Activated T-helper 2 cell treated with anti-CD3 and anti-CD28 coated beads, Interferon-gamma antibody, Interleukin-2, Interleukin-4, amounts not matched to agents 10 μg/mL and 5 μg/mL and 100 μg/mL, durations not matched to agents 14 hours and 24 hours and 36 hours (primary cell): ENCODE measurements around the gene SRGAP2C. TPM values are rescaled to one million over a fixed set of nuclear protein-coding genes. Genes with fewer than 3 reads are reported as not detected.
"Not testable (repeated sequence)": the region's sequence is repeated elsewhere in the genome, so short reads cannot be mapped to it uniquely, and the experiment has no call there.

ENCODE experiments used
- DNase-seq: peaks from one replicate; pipeline ENCODE4 v3.0.0; 2021; ENCODE audit warnings: low spot score
- H3K27ac Mint-ChIP-seq: one replicate; pipeline ENCODE4 v1.8.0; 2021; ENCODE audit warnings: mixed read lengths
- H3K27me3 Mint-ChIP-seq: one replicate; pipeline ENCODE4 v1.8.0; 2021; ENCODE audit warnings: low read depth, mixed read lengths
- H3K36me3 Mint-ChIP-seq: one replicate; pipeline ENCODE4 v1.8.0; 2021; ENCODE audit warnings: low read depth, mixed read lengths
- H3K4me1 Mint-ChIP-seq: one replicate; pipeline ENCODE4 v1.8.0; 2021; ENCODE audit warnings: low read depth, mixed read lengths
- H3K4me3 Mint-ChIP-seq: one replicate; pipeline ENCODE4 v1.8.0; 2021; ENCODE audit warnings: low read depth, mild to moderate bottlenecking, moderate library complexity, mixed read lengths
- H3K9me3 Mint-ChIP-seq: one replicate; pipeline ENCODE4 v1.8.0; 2021; ENCODE audit warnings: mixed read lengths
- intact Hi-C: fragments of 100-400 bp; cut with micrococcal nuclease; formaldehyde crosslinking; loops from one replicate; pipeline ENCODE4 v1.15.1; 2023
- total RNA-seq: library from RNA; stranded (reverse); gene quantifications from 2 replicates; pipeline ENCODE4 v1.2.3, GENCODE V29; 2022

SRGAP2C gene
- total RNA-seq, 1 donor from 2014 or later, result 51.6 TPM

DNA sequence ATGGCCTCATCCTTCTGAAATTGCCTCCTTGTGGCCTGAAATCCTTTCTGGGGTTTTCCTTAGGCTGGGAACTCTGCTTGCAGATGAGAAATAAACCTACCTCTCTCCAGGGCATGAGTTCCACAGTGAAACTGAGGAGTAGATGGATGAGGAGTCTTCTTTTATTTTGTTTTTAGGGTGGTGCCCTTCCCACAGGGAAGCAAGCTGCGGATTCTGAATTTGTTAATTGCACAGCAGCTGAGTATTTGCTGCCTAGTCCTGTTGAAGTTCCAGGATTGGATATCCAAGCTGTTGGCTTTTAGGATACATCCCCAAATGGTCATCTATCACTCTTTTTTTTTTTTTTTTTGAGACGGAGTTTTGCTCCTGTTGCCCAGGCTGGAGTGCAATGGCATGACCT is 73.4 kb downstream of the SRGAP2C start:
- H3K27ac Mint-ChIP-seq, H3K4me1 Mint-ChIP-seq, H3K9me3 Mint-ChIP-seq, intact Hi-C loops, H3K4me3 Mint-ChIP-seq, H3K27me3 Mint-ChIP-seq, DNase-seq, H3K36me3 Mint-ChIP-seq: not testable (repeated sequence)

GRCh38 chr1:121260205-121260604 is 75.4 kb downstream of the SRGAP2C start:
- DNase-seq, H3K36me3 Mint-ChIP-seq, H3K4me3 Mint-ChIP-seq, H3K27me3 Mint-ChIP-seq, H3K4me1 Mint-ChIP-seq, H3K27ac Mint-ChIP-seq, H3K9me3 Mint-ChIP-seq, intact Hi-C loops: not testable (repeated sequence)

- H3K27ac Mint-ChIP-seq, H3K4me1 Mint-ChIP-seq, H3K27me3 Mint-ChIP-seq, DNase-seq, H3K36me3 Mint-ChIP-seq, H3K4me3 Mint-ChIP-seq, intact Hi-C loops, H3K9me3 Mint-ChIP-seq: not testable (repeated sequence)
Measured at GRCh38 chr1:121262163-121262562, 77.4 kb downstream of the SRGAP2C start.

DNA sequence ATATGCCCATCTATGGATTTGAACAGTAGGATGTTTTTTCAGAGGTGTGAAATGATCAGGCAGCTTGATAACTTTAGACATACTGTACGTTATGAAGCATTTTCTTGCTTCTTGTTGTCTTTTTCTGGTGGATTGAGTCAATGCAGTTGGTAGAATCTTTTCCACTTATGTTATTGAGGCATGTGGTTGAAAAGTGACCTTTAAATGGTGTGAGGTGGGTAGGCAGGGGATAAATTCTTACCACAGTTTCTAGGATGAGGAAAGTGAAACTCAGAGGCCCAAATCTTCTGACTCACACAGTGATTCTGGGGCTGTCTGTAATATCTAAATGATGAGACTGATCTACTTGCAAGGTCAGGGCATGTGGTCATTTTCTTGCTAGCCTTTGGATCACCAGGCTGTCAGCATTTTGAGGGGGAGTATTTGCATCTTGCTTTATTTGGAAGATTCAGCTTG is 79.0 kb downstream of the SRGAP2C start:
- H3K4me3 Mint-ChIP-seq, H3K9me3 Mint-ChIP-seq, H3K27ac Mint-ChIP-seq, intact Hi-C loops, H3K27me3 Mint-ChIP-seq, H3K36me3 Mint-ChIP-seq, H3K4me1 Mint-ChIP-seq: not testable (repeated sequence)
- DNase-seq, result peak; percentile 15

DNA sequence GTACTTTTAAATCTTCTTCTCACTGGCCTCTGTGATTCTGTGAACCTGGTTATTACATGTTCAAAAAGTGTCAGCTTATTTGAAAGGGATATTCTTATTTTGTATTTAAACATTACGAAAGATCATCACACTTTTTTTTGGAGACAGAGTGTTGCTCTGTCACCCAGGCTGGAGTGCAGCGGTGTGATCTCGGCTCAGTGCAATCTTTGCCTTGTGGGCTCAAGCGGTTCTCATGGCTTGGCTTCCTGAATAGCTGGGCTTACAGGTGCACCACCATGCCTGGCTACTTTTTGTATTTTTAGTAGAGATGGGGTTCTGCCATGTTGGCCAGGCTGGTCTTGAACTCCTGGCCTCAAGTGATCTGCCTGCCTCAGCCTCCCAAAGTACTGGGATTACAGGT is 82.3 kb downstream of the SRGAP2C start:
- H3K36me3 Mint-ChIP-seq, H3K4me3 Mint-ChIP-seq, H3K27me3 Mint-ChIP-seq, H3K27ac Mint-ChIP-seq, intact Hi-C loops, DNase-seq, H3K9me3 Mint-ChIP-seq, H3K4me1 Mint-ChIP-seq: not testable (repeated sequence)

DNA sequence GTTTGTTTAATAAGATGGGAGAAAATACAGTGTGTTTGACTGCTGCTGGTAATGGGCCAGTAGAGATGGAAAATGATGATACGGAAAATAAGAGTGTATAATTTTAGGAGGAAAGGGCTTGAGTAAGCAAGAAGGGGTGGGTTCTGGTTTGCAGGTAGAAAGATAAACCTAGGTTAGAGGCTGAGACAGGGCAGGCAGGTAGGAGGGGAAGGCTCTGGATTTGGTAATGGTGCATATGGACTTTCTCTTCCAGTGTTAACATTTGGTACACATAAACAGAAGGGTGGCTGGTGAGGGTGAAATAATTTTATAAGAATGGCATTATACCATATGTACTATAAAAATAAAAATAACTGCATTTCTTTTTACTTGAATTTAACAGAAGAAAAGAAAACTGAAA is 84.5 kb downstream of the SRGAP2C start:
- H3K4me1 Mint-ChIP-seq, H3K4me3 Mint-ChIP-seq, H3K27ac Mint-ChIP-seq, DNase-seq, H3K36me3 Mint-ChIP-seq, intact Hi-C loops, H3K27me3 Mint-ChIP-seq, H3K9me3 Mint-ChIP-seq: not testable (repeated sequence)

- H3K36me3 Mint-ChIP-seq, DNase-seq, H3K9me3 Mint-ChIP-seq, H3K4me1 Mint-ChIP-seq, intact Hi-C loops, H3K27me3 Mint-ChIP-seq: not testable (repeated sequence)
- peak overlapping the region; percentile 86 for H3K4me3 Mint-ChIP-seq
- H3K27ac Mint-ChIP-seq, result peak overlapping the region; percentile 94
Measured at GRCh38 chr1:121269973-121270372, 85.2 kb downstream of the SRGAP2C start.

GRCh38 chr1:121271143-121271715 is 86.5 kb downstream of the SRGAP2C start:
- H3K4me3 Mint-ChIP-seq, H3K27me3 Mint-ChIP-seq, intact Hi-C loops, DNase-seq, H3K4me1 Mint-ChIP-seq, H3K9me3 Mint-ChIP-seq, H3K27ac Mint-ChIP-seq, H3K36me3 Mint-ChIP-seq: not testable (repeated sequence)

DNA sequence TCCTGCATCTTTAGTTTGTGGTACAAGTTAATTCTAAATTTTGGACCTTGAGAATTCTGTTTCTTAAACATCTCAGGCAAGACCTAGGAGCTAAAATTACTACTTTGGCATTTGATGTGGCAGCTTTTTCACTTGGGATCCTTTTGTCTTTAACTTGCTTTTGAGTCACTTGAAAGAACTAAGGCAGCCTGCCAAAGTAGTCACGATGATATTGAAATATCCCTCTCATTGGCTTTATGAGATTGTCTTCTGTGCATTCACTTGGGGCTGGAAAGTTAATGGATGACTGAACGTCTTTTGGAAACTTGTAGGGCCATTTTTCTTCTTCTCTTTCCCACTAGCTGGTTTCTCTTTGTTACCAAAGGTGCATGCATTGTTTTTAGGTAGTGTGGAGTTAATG is 90.7 kb downstream of the SRGAP2C start:
- H3K4me3 Mint-ChIP-seq, H3K4me1 Mint-ChIP-seq, DNase-seq, H3K36me3 Mint-ChIP-seq, H3K27me3 Mint-ChIP-seq, H3K9me3 Mint-ChIP-seq, intact Hi-C loops, H3K27ac Mint-ChIP-seq: not testable (repeated sequence)

DNA sequence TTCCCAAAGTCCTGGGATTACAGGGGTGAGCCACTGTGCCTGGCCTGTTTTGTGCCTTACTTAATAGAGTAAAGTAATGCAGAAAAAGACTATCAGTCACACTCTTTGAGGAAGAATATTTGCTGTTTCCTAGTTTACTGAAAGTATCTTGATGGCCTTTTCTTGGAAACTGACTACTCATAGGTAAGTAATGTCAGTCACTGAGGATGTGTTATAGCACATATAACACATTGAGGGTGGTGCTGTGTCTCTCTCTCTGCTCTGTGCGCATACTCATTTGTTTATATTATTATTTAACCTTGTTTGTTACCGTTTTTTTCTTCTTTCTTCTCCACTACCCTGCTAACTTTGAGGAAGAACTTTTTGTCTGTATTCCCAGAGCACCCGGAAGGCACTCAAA is 93.4 kb downstream of the SRGAP2C start:
- H3K27ac Mint-ChIP-seq, H3K27me3 Mint-ChIP-seq, H3K4me1 Mint-ChIP-seq, intact Hi-C loops, H3K9me3 Mint-ChIP-seq, H3K4me3 Mint-ChIP-seq, H3K36me3 Mint-ChIP-seq, DNase-seq: not testable (repeated sequence)

DNA sequence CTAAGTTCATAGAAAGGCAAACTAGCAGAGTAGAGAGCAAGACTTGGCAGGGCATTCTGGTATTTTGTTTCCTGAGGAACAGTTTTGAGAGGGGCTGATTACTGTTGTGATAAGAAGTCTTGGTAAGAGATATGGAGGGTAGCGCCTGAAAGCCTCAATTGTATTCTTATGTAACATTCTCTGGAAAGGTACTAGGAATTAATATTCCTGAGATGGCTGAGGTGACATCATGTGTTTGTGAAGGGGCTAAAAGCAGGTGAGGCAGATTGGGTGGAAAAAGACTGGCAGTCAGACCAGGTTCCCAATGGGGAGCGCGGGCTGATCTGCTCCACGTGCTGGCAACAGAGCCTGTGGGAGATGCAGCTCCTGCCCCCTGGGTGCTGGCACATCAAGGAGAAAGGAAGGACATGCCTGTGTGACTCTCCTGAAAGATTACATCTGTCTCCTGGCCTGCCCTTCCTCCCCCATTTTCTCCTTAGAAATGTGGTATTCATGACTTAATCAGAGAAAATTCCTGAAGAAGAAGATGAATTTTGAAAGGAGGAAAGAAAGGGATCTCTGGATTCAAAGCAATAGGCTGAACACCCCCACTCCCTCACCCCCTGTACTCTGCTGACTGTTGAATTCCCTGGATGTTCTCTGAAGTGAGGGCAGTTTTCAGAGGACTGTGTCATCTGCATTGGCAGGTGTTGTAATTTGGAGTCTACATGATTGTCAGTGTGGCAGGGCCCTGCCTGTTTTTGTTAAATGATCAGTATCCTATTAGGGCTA is 94.2 kb downstream of the SRGAP2C start:
- H3K27ac Mint-ChIP-seq, H3K4me1 Mint-ChIP-seq, intact Hi-C loops, H3K9me3 Mint-ChIP-seq, H3K36me3 Mint-ChIP-seq, DNase-seq, H3K4me3 Mint-ChIP-seq, H3K27me3 Mint-ChIP-seq: not testable (repeated sequence)

- H3K4me3 Mint-ChIP-seq, H3K9me3 Mint-ChIP-seq, H3K4me1 Mint-ChIP-seq, H3K27me3 Mint-ChIP-seq, H3K27ac Mint-ChIP-seq, DNase-seq, intact Hi-C loops, H3K36me3 Mint-ChIP-seq: not testable (repeated sequence)
Measured at GRCh38 chr1:121279548-121279898, 94.7 kb downstream of the SRGAP2C start.

DNA sequence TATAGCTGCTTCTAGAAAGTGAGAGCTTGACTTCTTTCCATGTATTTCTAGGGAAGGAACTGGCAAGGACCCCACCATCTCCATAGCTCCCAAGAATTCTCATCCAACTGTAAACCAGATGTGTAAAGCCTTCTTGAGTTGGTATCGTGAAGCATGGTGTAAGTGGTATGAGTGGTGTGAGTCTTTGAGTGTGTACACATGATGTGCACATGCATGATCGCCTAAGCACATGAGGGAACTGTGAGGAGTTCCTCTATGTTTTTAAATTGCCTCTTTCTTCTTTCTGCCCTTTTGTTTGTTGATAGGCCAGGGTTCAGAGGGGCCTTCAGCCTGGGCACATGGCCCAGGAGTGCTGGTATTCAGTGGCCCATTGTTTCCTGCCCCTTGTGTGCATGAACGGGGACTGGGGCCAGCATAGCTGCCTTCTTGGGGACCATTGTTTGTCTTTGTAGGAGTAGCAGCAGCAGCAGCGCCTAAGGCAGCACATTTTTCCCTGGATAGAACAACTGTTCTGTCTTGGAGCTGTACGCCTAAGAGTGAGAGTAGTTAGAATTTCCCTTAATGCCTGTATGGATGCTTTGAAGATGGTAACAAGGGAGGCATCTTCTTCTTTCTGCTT is 96.0 kb downstream of the SRGAP2C start:
- DNase-seq, H3K9me3 Mint-ChIP-seq, H3K36me3 Mint-ChIP-seq, H3K4me1 Mint-ChIP-seq, H3K4me3 Mint-ChIP-seq, H3K27ac Mint-ChIP-seq, H3K27me3 Mint-ChIP-seq, intact Hi-C loops: not testable (repeated sequence)
